Astrocyte of the spinal cord (primary cell): Measurements from ENCODE around the gene ZP2.

Source experiments
- DNase-seq: peaks from one replicate; pipeline ENCODE4 v3.0.0; 2011; ENCODE audit warnings: low read depth, low spot score
- H3K4me3 ChIP-seq: 2 replicates; pipeline ENCODE4 v1.5.1; 2011; ENCODE audit warnings: low read depth, mild to moderate bottlenecking, low read length, moderate library complexity
- in situ Hi-C: cut with HindIII; loops from 2 replicates; pipeline ENCODE4 v1.10.0; 2017; ENCODE audit warnings: low sequenced_read_pairs
- TF ChIP-seq, protein P1 (sequence below): IDR thresholded peaks from 2 replicates; pipeline ENCODE4 v1.5.1; 2012; ENCODE audit warnings: low read depth, mild to moderate bottlenecking, low read length, inconsistent platforms

ZP2 gene

DNA sequence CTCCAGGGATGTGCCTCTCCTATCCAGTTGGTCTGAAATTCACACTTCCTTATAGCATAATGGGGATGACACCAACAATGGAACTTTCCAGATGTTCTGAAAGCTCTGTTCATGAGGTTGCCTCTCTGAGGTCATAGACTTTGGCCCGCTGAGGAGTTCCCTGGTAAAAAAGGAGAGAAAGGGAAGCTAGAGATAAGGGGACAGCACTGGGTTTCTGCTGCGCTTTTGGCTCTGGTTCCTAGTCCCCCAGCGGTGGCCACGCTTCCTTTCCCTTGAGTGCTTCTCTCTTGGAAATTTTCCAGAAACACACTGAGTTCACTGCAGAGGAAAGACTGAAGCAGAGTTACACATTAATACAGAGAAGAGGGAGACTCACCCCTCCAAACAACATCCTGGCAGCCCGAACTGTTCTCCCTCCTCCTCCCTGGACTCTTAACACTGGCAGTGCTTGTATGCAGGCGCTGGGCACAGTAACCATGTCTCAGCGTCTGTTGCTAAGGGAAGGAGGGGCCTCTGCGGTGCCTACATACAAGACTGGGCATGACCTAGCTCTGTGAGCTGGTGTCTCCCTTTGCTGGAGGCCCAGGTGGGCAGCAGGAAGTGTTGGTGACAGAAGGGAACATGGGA is 60.9 kb downstream of the ZP2 start, which contains the start of gene DNAH3:
Gene DNAH3 (minus strand): TSS at position 472 of the 627 bp plus-strand sequence. CDS start 527 bp downstream, outside the sequence.
- H3K4me3 ChIP-seq: no peak within 1 kb of the TSS
- no peak for DNase-seq
- TF ChIP-seq, protein P1, sequence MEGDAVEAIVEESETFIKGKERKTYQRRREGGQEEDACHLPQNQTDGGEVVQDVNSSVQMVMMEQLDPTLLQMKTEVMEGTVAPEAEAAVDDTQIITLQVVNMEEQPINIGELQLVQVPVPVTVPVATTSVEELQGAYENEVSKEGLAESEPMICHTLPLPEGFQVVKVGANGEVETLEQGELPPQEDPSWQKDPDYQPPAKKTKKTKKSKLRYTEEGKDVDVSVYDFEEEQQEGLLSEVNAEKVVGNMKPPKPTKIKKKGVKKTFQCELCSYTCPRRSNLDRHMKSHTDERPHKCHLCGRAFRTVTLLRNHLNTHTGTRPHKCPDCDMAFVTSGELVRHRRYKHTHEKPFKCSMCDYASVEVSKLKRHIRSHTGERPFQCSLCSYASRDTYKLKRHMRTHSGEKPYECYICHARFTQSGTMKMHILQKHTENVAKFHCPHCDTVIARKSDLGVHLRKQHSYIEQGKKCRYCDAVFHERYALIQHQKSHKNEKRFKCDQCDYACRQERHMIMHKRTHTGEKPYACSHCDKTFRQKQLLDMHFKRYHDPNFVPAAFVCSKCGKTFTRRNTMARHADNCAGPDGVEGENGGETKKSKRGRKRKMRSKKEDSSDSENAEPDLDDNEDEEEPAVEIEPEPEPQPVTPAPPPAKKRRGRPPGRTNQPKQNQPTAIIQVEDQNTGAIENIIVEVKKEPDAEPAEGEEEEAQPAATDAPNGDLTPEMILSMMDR: no peak
- in situ Hi-C loops: no loop called here
